RKO (cell line): ENCODE measurements around the gene ADGRV1.

Experiments used
- DNase-seq: peaks from one replicate; pipeline ENCODE4 v3.0.0-alpha.2; 2016; ENCODE audit warnings: low spot score

The ADGRV1 gene

DNA sequence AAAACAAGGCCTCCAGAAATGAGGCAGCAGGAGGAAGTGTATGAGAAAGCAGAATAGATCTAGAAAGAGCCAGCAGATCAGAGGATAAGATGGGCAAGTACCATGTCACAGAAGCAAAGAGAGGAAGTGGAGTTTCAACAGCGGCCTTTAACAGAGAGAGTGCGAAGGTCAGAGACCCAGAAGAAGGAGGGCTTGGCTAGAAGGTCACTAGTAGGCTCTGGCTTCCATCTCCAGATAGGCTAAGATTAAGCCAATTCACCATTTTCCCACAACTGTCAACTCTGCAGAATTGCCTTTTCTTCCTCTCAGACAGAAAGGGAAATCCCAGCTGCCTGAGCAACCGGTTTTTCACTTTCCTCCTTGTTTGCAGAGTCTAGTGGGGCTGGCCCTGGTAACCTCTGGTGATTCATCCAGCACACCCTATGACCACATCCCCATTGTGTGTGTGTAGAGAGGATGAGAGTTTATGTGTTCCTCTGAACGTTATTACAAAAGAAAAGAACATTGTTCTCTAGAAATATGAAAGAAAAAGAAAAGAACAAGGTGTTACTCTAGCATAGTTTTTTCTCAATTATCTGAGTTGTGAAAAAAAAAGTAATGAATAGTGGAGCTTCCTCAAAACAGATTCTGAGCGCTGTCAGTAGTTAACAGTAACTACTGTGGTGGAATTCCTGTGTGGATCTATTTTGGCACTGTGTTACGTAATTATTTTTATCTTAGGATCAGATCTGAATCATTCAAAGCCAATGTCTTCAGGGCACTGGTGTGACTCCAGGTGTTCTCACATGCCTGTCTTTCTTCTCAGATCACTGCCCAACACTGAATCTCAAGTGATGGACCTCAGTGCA, 604.2 kb downstream of the ADGRV1 start:
- peak; percentile 25 for DNase-seq

DNA sequence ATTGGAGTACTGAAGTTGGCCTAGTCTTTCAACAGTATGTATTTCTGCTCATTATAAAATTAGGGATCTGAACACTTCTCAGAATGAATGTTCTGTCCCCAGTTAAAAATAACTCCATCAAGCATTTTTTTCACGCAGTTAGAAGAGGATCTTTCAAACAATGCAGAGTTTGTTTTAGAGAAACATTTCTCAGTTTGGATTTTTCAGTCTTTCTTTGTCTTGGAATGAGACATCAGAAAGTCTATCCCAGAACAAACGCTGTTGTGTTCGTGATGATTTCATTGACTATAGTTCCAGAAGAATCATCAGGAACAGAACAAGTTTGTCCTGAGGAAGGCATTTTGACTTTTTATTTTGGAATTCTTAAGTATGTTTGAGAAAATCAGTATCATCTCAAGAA, 605.8 kb downstream of the ADGRV1 start:
- no peak for DNase-seq

DNA sequence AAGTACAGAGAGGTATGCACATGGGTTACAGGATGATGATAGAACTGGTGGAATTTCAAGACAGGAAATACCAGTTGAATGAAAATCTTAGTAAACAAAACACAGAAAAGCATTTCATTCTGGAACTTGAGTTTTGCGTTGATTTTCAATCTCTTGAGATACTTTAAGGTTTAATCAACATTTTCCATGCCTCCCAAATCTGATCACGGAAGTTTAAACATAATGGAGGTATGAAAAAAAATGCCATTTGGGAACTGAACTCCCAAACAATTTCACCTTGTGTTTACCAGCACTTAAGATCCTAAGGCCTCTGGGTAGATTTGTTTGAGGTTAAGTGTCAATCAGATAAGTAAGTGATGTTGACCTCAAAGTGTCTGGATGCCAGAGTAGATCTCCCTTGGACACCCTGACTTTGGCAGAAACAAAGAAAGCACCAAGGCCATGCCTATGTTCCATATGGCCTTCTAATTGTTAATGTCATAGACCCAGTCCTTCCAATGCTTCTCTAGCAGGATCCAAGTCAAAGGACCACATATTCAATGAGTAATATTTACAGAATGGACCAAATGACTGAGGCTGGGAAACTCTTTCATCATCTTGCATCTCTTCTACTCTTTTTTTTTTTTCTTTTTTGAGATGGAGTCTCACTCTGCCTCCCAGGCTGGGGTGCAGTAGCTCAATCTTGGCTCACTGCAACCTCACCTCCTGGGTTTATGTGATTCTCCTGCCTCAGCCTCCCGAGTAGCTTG, 607.6 kb downstream of the ADGRV1 start:
- no peak for DNase-seq

DNA sequence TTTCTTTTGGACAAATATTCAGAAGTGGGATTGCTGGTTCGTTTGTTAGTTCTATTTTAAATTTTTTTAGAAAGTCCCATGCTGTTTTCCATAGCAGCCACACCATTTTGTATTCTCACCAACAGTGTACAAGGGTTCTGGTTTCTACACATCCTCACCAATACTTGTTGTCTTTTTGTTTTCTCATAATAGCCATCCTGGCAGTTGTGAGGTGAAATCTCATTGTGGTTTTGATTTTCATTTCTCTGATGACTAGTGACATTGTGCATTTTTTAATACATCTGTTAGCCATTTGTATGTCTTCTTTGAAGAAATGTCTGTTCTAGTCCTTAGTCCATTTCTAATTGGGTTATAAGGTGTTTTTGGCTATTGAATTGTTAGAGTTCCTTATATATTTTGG, 610.3 kb downstream of the ADGRV1 start:
- DNase-seq, result no peak

DNA sequence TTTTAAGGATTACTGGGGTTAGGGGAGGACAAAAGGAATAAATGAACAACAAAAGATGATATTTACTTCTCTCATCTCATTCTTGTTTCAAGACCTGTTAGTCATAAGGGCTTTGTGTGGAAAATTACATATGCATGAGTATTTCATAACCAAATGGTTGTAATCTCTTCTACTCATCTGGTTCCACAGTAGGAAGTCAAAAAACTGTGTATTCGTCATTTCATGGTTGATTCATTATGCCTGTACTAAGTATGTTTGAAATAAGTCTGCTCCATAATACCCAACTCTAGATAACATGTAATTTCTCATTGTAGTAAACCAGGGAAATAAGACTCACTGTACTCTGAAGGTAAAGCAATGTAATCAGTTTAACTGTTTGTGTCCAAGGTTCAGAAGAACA, 611.7 kb downstream of the ADGRV1 start:
- DNase-seq, result peak; percentile 70

DNA sequence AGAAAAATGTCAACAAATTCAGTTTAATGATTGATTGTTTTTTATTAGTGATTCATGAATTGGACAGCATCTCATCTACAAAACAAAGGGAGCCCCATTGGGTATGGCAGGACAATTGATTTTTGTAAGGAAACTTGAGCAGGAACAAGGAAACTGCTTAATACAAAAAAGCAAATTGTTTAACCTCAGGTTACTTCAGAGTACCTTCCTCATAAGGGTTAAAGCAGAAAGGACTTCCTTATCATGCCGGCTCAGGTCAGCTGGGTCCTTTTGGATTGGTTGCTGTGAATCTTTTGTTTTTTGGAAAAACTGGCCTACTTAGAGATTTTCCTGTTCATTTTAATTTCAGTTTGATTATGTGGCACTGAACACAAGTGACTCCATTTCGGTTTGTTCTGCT, 612.7 kb downstream of the ADGRV1 start:
- DNase-seq, result no peak

DNA sequence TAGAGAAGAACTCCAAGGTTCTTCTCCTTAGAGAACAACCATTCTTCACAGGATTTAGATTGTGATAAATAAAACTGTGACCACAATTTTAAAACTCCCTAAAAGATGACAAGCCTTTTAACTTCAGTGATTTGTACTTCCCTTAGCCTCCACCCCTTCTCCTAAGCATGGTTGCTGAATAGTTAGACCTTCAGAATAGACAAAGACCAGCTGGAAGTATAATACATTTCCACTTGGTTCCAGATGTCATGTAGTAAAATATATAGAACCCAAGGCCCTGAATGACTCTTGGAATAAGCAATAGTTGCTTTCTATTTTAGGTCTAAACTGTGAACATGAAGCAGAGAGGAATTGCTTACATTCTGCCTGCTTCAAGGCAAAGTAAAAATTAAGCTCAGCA, 615.8 kb downstream of the ADGRV1 start:
- no peak for DNase-seq

DNA sequence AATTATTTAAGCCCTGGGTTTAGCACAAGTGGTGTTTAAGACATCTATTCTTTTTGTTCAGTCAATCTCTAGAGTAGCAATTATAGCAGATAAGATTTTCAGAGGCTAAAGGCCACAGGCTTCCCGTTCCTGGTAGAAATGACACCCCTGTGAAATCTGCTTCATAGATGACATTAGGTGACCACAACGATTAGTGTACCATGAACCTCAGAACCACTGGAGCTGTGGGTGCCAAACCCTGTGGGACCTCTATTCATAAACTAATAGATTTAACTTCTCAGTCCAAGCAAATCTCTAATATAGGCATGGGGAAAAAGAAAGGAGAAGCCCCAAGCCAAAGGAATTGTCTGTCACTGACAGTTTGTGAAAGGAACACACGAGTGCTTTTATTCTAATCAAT, 617.1 kb downstream of the ADGRV1 start:
- no peak for DNase-seq

DNA sequence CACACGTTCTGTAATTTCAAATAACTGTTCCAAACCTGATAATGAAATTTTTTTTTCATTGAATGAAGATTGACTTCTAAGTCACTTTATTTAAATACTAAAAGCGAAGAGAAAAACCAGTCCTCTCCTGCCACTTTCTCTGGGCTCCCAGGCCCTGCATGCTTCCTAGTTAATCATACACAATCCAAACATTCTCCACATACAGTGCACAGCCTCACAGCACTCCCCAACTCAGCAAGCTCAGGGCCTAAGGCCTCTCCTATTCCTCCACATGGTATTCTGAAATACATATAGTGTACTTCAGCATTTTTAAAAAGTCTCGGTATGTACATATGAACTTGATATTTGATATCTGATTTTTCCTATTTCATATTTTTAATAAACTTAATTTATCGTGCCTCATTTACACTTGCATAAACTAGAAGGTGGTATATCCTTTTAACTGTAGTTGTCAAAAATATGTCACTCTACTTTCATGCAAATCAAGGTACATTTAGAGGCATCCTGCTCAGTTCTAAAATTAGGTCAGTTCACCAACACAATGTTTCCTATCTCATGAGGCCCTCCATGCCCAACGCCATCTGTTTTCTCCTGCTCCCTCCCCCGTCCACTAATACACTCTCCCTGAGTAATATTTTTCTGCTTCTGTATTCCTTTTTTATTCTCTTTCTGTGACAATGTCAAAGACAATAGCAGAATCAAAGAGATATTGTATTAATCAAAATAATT, 617.9 kb downstream of the ADGRV1 start:
- no peak for DNase-seq

DNA sequence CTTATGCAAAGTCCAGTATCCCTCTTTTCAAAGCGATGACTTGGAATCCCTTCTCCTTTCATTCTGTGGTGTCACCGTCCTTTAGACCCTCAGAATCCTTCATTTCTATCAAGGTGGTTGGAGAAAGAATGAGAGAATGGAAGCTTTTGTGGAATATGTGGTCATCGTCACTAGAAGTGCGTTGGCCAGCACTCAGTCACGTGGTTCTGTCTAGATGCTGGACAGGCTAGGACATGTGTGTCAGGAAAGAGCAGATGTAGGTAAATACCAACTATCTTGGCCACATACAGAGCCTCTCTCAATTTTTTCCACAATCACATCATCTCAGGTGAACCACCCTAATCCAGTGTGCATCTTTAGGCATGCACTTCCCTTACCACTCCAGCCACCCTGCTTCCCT, 618.5 kb downstream of the ADGRV1 start:
- DNase-seq, result no peak

DNA sequence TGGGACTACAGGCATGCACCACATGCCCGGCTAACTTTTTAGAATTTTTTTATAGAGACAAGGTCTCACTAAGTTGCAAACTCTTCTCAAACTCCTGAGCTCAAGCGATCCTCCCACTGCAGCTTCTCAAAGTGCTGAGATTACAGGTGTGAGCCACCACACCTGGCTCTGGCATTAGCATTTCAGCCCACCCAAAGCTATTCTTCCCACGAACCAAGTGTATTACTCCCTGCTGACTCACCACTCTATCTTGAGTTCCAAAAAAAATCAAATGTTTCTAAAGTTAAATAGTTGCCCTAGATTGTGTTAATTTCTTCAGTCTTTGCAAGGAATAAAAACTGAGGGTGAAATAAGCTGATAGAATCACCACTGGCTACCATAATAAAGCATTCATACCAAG, 619.0 kb downstream of the ADGRV1 start:
- DNase-seq, result no peak

DNA sequence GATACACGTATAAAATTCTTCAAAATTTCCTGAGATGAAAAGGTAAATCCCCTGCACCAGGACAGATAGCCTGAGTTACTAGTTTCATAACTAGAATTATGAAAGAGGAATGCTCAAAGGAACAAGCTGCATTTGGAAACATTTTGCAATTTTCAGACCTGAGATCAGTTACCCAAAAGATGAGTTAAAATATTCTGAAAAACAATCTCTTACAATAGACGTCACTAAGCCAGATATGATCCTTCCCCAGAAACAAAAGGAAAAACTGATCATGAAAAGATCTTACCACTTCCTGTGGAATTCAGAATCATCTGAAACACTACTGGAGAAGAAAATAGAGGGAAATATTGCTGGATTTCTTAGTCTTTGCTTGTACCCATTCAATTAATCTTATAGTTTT, 619.9 kb downstream of the ADGRV1 start:
- DNase-seq, result no peak

DNA sequence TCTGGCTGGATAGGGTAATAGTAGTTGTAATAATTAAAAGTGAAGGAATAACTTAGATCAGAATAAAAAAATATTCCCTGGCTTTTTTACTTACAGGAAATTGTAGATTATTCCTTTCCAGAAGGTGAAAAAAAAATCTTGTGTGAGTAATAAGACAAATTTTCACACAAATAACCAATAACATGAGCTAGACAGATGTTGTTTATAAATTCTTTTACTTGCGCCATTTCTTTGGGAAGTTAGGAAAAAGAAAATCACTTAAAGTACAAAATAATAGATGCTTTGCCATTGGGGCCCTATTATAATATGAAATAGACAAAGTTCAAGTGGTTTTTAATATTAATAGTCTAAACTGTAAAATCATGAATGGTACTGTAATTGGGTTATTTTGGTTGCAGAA, 620.4 kb downstream of the ADGRV1 start:
- DNase-seq, result no peak

DNA sequence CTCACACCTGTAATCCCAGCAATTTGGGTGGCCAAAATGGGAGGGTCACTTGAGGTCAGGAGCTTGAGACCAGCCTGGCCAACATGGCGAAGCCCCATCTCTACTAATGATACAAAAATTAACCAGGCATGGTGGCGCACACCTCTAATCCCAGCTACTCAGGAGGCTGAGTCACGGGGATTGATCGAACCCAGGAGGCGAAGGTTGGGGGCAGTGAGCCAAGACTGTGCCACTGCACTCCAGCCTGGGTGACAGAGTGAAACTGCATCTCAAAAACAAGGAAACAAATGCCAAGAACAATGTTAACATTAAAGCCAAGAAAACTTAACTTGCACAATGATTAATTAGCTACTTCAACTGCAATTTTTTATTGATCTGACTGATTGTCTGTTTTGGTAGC, 621.9 kb downstream of the ADGRV1 start:
- DNase-seq, result no peak

DNA sequence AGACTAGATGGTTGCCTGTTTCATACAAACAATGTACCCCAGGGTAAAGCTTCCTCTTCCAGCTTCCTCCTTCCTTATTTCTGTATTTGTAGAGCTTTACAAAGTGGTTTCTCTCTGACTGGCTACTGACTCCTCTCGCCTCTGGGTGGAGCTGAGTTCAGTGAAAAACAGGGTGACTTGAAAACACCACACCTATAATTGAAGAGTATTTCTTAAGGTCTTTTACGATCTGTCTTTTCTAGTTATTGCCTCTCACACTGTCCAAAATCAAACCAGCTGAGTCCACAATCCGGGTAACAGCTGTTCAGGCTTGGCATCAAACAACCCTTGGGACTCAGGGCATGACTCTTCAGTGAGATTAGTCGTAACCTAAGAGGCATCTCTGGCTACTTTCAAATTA, 624.2 kb downstream of the ADGRV1 start:
- DNase-seq, result peak; percentile 8

DNA sequence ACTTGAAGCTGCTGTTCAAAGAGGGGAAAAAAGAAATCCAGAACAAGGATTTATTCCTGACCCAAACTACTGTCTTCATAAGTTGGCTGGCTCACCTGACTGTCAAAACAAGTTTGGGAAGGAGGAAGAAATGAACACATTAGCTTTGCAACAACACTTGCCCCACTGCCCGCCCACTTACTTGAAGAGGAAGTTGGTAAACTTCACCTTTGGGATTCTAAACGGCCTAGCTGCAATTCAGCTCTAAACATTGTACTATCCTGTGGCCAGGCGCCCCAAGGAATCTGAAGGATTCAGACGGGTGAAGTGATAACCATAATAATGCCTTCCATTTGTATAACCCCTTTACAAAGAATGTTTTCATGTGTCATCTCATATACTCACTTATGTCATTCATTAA, 625.1 kb downstream of the ADGRV1 start:
- no peak for DNase-seq

DNA sequence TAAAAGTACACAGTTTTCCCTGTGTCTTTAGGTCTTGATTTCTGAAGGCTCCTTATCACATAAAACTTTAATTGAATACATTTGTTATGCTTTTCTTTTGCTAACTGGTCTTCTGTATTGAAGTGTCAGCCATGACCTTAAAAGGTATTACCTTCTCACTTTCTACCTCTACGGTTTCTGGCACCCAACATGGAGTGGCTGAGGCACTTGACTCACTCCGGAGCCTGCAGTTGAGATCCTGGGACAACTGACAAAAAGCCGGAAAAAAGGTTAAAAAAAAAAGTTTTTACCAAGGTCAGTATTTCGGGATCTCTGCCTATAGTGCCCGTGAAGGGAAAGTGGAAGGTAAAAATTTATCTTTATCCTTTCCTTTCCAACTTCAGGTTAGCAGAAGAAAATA, 627.5 kb downstream of the ADGRV1 start:
- no peak for DNase-seq

DNA sequence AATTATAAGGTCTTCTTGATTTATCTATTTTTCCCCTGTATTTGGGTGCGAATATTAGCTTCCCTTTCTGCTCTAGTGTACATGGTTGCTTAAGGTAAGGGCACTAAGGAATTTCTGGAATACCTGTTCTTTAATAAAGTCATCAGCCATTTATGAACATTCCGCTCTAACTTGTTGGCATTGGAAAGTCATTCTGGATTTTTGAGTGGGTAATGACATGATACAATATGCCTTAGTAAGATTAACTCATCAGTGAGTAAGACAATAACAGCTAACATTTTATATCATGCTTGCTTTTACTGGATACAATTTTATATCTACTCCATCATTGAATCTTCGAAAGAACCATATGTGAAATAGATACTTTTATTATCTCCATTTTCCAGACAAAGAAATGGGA, 628.4 kb downstream of the ADGRV1 start:
- no peak for DNase-seq

DNA sequence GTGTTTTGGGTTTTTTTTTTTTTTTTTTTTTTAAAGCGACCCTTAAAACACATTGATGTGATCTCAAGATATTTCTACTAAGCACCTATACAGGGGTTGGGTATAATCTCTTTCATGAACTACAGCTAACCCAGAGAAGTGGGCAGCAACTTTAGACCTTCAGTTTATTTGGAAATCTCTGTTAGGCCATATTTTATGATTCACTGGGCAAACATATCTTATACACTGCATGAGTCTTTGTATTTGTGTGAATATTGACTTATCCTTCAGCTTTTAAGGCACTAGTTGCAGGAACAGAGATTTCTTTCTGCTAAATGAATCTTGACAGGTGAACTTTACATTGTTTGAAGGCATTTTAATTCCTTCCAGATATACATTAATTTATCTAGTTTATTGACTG, 630.2 kb downstream of the ADGRV1 start:
- DNase-seq, result no peak

DNA sequence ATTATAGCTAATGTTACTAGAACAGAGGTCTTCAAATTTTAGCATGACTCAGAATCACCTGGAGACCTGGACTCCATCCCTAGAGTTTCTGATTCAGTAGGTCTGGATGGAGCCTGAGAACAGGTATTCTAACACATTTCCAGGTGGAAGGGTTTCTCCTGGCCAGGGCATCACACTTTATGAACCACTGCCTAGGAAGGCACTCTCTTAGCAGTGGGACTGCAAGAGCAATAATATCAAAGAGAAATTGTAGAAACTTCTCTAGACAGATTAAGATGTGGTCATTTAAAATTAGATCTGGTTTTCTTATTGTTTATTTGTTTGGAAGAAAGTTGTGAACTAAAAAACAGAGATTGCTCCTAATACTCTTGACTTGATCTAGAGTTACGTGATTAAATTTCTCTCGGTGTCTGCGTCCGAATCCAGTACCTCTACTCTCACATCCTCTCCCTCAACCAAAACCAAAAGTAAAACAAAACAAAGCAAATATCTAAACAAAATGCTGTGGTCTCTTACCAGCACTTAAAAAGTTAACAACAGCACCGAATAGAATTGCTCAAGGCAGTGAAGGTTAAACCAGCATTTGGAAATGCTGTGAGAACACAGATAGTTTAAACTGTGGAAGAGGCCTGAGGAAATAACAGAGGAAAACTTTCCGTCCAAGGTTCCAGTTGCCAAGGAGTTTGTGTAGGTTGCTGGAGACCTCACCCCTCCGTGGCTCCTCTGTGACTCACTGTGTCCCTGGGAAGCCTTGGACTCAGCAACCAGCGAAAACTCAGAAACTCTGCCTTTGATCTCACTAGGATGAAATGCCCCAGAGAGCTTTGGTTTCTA, 631.1 kb downstream of the ADGRV1 start:
- DNase-seq, result no peak

DNA sequence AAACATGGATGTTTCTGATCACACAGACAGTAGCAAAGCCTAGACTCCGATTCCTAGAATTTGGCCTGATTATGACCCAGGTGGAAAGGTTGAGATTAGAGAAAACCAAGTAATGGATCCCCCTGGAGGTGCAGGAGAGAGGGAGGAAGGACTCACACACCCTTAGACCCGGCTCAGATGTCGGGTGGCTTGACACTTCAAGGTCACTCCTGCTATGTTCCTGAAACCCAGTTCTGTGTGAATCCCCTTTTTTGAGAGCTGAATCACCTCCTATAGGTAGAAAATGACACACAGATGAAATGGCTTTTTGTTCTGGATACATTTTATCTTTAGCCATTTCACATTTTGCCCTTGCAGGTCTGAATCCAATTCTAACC, 631.7 kb downstream of the ADGRV1 start:
- no peak for DNase-seq

DNA sequence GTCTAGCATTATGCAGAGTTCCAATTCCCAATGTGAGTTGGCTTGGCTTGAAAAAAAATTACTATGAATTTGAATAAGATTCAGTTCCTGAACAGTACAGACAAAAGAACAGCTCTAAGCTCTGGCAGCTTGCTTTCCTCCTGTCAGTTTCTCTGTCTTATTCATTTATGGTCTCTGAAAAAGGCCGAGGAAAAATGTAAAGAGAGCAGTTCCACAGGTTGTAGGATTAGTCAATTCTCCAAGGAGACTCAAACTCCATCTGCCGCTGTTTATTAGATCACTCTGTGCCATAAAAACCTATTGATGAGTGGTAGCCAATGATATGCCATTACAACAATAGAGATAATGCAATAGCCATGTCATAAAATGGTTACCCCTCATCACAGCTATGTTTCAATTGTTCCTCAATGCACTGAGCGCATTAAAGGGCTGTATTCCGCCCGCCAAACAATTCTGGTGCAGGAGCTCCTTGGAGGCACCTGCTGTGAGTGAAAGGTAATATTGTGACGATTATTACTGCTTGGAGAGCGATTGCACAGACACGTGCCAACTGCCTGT, 636.3 kb downstream of the ADGRV1 start:
- DNase-seq, result no peak
